Caco-2 (cell line): ENCODE results near the gene KCNN3. TPM values are rescaled to one million over a fixed set of nuclear protein-coding genes. Genes with fewer than 3 reads are reported as not detected.

Source experiments
- BruUV-seq: library from RNA; stranded (reverse); fragments of 400-500 nt; replicated peaks from 2 replicates; lab custom pipeline; 2021; lab: Mats Ljungman, UMichigan
- CTCF ChIA-PET: fragments of 300-600 bp; sonication (Branson Sonifier 250); formaldehyde crosslinking; loops from one replicate; lab custom pipeline; 2022; ENCODE audit warnings: antibody characterized with exemption; lab: Charles Lee
- POLR2A ChIA-PET: fragments of 300-600 bp; sonication (Branson Sonifier 250); formaldehyde crosslinking; loops from one replicate; lab custom pipeline; 2022; ENCODE audit warnings: antibody characterized with exemption; lab: Charles Lee
- DNase-seq, 2 experiments: peaks; one replicate each; pipeline versions ENCODE4 v3.0.0 to v3.0.0-alpha.2; 2020 to 2022
- H3K27me3 ChIP-seq: replicated peaks from 2 replicates; pipeline ENCODE4 v1.6.0; 2011; ENCODE audit warnings: low read length; ENCODE audit not compliant: control insufficient read depth, insufficient read depth
- H3K36me3 ChIP-seq: 2 replicates; pipeline ENCODE4 v1.5.1; 2011; ENCODE audit warnings: low read length; ENCODE audit not compliant: control insufficient read depth, insufficient read depth
- H3K4me1 ChIP-seq: fragments of 250-450 bp; sonication (Bioruptor Pico); 2 replicates; pipeline ENCODE4 v1.5.1; 2020; ENCODE audit warnings: mild to moderate bottlenecking
- H3K4me3 ChIP-seq: 2 replicates; pipeline ENCODE4 v1.5.1; 2011; ENCODE audit warnings: low read depth, mild to moderate bottlenecking, control low read depth, low read length
- H3K9me3 ChIP-seq: fragments of 250-450 bp; sonication (Bioruptor Pico); 2 replicates; pipeline ENCODE4 v1.5.1; 2020; ENCODE audit warnings: mild to moderate bottlenecking, moderate library complexity
- H3K27ac Mint-ChIP-seq: one replicate; pipeline ENCODE4 v1.8.0; 2022; ENCODE audit warnings: mixed read lengths; ENCODE audit not compliant: unreplicated experiment
- H3K27me3 Mint-ChIP-seq: one replicate; pipeline ENCODE4 v1.8.0; 2022; ENCODE audit warnings: mixed read lengths; ENCODE audit not compliant: insufficient read depth, unreplicated experiment
- H3K36me3 Mint-ChIP-seq: one replicate; pipeline ENCODE4 v1.8.0; 2022; ENCODE audit warnings: mild to moderate bottlenecking, mixed read lengths; ENCODE audit not compliant: insufficient read depth, unreplicated experiment
- H3K4me1 Mint-ChIP-seq: one replicate; pipeline ENCODE4 v1.8.0; 2022; ENCODE audit warnings: low read depth, mixed read lengths; ENCODE audit not compliant: unreplicated experiment
- H3K4me3 Mint-ChIP-seq: one replicate; pipeline ENCODE4 v1.8.0; 2022; ENCODE audit warnings: mild to moderate bottlenecking, moderate library complexity, mixed read lengths; ENCODE audit not compliant: unreplicated experiment
- H3K9me3 Mint-ChIP-seq: one replicate; pipeline ENCODE4 v1.8.0; 2022; ENCODE audit warnings: mixed read lengths; ENCODE audit not compliant: unreplicated experiment
- intact Hi-C: fragments of 100-400 bp; cut with micrococcal nuclease; formaldehyde crosslinking; loops from one replicate; pipeline ENCODE4 v1.10.0; 2022; ENCODE audit not compliant: unreplicated experiment
- total RNA-seq: library from RNA; stranded (reverse); gene quantifications from 2 replicates; pipeline ENCODE4 v1.2.3, GENCODE V29; 2022
- TF ChIP-seq, protein P1 (sequence below), 2 experiments: fragments of 200-600 bp in 1 of 2; IDR thresholded peaks; 1 replicate in 1 of 2; 2 replicates in 1 of 2; pipeline versions ENCODE4 v1.5.1 to v1.8.0; 2011 to 2022; ENCODE audit warnings: antibody characterized with exemption in 1 of 2, control low read depth in 1 of 2, inconsistent platforms in 1 of 2, low read depth in 1 of 2, low read length in 1 of 2, mild to moderate bottlenecking in 1 of 2, moderate library complexity in 1 of 2; ENCODE audit not compliant: insufficient read depth in 1 of 2, severe bottlenecking in 1 of 2, unreplicated experiment in 1 of 2

KCNN3 gene
- total RNA-seq, 1 experiment from 2014 or later, result 0.05 TPM

DNA sequence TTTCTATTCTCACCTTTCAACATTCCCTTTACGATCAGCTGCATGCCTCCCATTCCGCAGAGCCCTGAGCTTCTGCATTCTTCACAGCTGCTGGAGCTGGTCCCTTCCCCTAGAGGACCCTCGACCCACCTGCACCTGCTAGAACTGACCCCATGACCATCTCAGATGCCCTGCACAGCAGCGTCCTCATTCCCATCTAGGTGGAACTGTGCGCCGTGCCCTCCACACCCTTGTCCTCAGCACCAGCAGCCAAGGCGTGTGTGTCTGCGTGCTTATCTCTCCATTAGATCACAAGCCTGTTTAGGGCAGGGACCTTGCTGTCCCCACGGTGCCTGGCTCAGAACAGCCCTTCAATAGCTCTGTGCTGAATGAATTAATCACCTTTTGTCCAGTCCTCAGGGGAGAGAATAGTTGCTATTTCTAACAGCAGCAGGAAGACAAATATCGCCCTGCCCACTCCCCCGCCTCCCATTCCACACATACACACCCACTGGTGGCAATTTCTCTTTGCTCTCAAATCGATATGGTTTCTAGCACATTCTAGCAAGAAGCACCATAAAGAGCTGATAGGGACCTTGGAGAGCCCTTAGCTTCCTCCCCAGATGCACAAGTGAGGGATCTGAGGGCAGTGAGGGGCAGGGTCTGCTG, 61.7 kb downstream of the KCNN3 start:
- H3K4me3 ChIP-seq, result no peak overlapping the region
- ChIA-PET POLR2A (no interaction called here), CTCF (no interaction called here)
- intact Hi-C loops, result no loop called here
- peaks cover 8% of the 10 kb centered on the region for H3K4me1 Mint-ChIP-seq
- no peak for DNase-seq
- H3K27me3 ChIP-seq, result no peaks in the 10 kb centered on the region; the same call in 1 of the 2 replicates
- no peaks in the 10 kb centered on the region for H3K9me3 ChIP-seq
- no peaks in the 10 kb centered on the region for H3K9me3 Mint-ChIP-seq
- no peak overlapping the region for H3K27ac Mint-ChIP-seq
- no peaks in the 10 kb centered on the region for H3K36me3 ChIP-seq
- BruUV-seq, result no TSS peak
- H3K4me3 Mint-ChIP-seq, result peak overlapping the region; percentile 5
- H3K4me1 ChIP-seq, result peaks cover 8% of the 10 kb centered on the region
- no peaks in the 10 kb centered on the region for H3K36me3 Mint-ChIP-seq
- TF ChIP-seq, protein P1, sequence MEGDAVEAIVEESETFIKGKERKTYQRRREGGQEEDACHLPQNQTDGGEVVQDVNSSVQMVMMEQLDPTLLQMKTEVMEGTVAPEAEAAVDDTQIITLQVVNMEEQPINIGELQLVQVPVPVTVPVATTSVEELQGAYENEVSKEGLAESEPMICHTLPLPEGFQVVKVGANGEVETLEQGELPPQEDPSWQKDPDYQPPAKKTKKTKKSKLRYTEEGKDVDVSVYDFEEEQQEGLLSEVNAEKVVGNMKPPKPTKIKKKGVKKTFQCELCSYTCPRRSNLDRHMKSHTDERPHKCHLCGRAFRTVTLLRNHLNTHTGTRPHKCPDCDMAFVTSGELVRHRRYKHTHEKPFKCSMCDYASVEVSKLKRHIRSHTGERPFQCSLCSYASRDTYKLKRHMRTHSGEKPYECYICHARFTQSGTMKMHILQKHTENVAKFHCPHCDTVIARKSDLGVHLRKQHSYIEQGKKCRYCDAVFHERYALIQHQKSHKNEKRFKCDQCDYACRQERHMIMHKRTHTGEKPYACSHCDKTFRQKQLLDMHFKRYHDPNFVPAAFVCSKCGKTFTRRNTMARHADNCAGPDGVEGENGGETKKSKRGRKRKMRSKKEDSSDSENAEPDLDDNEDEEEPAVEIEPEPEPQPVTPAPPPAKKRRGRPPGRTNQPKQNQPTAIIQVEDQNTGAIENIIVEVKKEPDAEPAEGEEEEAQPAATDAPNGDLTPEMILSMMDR (IDR thresholded peaks at IDR 0.05; ENCODE audit: insufficient read depth in 1 of 2, low read depth in 1 of 2, low read length in 1 of 2, severe bottlenecking in 1 of 2, unreplicated experiment in 1 of 2), result no peak
- H3K27me3 Mint-ChIP-seq, result peaks cover 39% of the 10 kb centered on the region

DNA sequence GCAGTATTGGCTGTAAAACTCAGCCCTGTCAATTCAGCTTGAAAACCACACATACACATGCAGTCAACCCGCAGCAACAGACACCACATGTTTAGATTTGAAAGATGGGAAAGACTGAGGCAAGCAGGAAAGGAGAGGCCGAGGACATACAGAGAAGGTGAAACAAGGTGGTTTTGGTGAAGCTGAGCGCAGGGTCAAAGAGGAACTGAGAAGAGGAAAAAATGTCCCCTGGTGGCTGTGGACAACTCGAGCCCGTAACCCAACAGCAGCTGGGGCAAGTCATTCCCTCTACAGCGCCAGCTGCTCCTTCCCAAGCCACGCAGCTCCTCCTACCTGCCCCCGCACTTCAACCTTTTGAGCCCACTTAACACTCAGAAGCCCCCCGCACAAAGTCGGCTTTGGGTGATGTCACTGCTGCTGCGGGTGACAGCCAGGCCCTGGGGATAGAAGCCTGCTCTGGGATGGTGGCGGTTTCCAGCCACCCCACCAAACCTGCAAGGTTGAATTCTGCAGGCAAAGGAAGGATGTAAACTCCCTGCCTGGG, 63.0 kb downstream of the KCNN3 start:
- Histone ChIP-seq H3K9me3 (no peaks in the 10 kb centered on the region), H3K36me3 (no peaks in the 10 kb centered on the region), H3K4me1 (peaks cover 8% of the 10 kb centered on the region), H3K27me3 (no peaks in the 10 kb centered on the region; the same call in 1 of the 2 replicates), H3K4me3 (no peak overlapping the region)
- H3K4me1 Mint-ChIP-seq, result peaks cover 8% of the 10 kb centered on the region
- ChIA-PET POLR2A (no interaction called here), CTCF (interaction anchor here (1.1 kb wide), 1 partner anchor 13 kb away, joined by 4 read pairs; no protein-coding TSS in a partner anchor)
- TF ChIP-seq, protein P1 (IDR thresholded peaks at IDR 0.05; ENCODE audit: insufficient read depth in 1 of 2, low read depth in 1 of 2, low read length in 1 of 2, severe bottlenecking in 1 of 2, unreplicated experiment in 1 of 2), result no peak
- H3K36me3 Mint-ChIP-seq, result no peaks in the 10 kb centered on the region
- no peak overlapping the region for H3K27ac Mint-ChIP-seq
- H3K27me3 Mint-ChIP-seq, result peaks cover 37% of the 10 kb centered on the region
- no peak for DNase-seq
- BruUV-seq, result no TSS peak
- intact Hi-C loops, result no loop called here
- H3K4me3 Mint-ChIP-seq, result no peak overlapping the region
- H3K9me3 Mint-ChIP-seq, result no peaks in the 10 kb centered on the region

DNA sequence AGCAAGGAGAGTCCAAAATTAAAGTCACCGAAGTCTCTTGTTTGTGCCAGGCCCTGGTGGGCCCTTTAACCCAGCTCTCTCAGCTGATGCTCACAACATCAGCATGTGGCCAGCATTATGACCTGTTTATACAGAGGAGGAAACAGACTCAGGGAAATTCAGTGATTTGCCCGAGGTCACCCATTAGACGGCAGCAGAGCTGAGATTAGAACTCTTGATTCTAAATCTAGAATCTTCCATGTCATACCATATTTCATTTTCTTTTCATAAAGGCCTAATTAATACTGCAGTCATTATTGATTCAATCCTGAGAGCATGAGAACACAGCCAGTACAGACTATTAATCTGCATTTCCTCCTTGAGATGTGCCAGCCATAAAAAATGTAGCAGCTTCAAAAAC, 63.7 kb downstream of the KCNN3 start:
- no peaks in the 10 kb centered on the region for H3K9me3 Mint-ChIP-seq
- no peak overlapping the region for H3K4me3 ChIP-seq
- ChIA-PET CTCF (interaction anchor here (1.1 kb wide), 1 partner anchor 13 kb away, joined by 4 read pairs; no protein-coding TSS in a partner anchor), POLR2A (no interaction called here)
- no peaks in the 10 kb centered on the region for H3K36me3 Mint-ChIP-seq
- H3K27ac Mint-ChIP-seq, result no peak overlapping the region
- intact Hi-C loops, result no loop called here
- no TSS peak for BruUV-seq
- TF ChIP-seq, protein P1 (IDR thresholded peaks at IDR 0.05; ENCODE audit: insufficient read depth in 1 of 2, low read depth in 1 of 2, low read length in 1 of 2, severe bottlenecking in 1 of 2, unreplicated experiment in 1 of 2), result no peak
- H3K4me1 ChIP-seq, result peaks cover 8% of the 10 kb centered on the region
- no peak overlapping the region for H3K4me3 Mint-ChIP-seq
- DNase-seq, result no peak
- no peaks in the 10 kb centered on the region; the same call in 1 of the 2 replicates for H3K27me3 ChIP-seq
- peaks cover 8% of the 10 kb centered on the region for H3K4me1 Mint-ChIP-seq
- H3K9me3 ChIP-seq, result no peaks in the 10 kb centered on the region
- H3K27me3 Mint-ChIP-seq, result peaks cover 37% of the 10 kb centered on the region
- no peaks in the 10 kb centered on the region for H3K36me3 ChIP-seq
